GM21447 (cell line): ENCODE data around the gene VWA2.

Experiments
- ATAC-seq: cut with Tn5 transposase; IDR thresholded peaks from one replicate; pipeline ENCODE4 v1.9.1; 2021; ENCODE audit not compliant: unreplicated experiment

The VWA2 gene, protein sequence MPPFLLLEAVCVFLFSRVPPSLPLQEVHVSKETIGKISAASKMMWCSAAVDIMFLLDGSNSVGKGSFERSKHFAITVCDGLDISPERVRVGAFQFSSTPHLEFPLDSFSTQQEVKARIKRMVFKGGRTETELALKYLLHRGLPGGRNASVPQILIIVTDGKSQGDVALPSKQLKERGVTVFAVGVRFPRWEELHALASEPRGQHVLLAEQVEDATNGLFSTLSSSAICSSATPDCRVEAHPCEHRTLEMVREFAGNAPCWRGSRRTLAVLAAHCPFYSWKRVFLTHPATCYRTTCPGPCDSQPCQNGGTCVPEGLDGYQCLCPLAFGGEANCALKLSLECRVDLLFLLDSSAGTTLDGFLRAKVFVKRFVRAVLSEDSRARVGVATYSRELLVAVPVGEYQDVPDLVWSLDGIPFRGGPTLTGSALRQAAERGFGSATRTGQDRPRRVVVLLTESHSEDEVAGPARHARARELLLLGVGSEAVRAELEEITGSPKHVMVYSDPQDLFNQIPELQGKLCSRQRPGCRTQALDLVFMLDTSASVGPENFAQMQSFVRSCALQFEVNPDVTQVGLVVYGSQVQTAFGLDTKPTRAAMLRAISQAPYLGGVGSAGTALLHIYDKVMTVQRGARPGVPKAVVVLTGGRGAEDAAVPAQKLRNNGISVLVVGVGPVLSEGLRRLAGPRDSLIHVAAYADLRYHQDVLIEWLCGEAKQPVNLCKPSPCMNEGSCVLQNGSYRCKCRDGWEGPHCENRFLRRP

DNA sequence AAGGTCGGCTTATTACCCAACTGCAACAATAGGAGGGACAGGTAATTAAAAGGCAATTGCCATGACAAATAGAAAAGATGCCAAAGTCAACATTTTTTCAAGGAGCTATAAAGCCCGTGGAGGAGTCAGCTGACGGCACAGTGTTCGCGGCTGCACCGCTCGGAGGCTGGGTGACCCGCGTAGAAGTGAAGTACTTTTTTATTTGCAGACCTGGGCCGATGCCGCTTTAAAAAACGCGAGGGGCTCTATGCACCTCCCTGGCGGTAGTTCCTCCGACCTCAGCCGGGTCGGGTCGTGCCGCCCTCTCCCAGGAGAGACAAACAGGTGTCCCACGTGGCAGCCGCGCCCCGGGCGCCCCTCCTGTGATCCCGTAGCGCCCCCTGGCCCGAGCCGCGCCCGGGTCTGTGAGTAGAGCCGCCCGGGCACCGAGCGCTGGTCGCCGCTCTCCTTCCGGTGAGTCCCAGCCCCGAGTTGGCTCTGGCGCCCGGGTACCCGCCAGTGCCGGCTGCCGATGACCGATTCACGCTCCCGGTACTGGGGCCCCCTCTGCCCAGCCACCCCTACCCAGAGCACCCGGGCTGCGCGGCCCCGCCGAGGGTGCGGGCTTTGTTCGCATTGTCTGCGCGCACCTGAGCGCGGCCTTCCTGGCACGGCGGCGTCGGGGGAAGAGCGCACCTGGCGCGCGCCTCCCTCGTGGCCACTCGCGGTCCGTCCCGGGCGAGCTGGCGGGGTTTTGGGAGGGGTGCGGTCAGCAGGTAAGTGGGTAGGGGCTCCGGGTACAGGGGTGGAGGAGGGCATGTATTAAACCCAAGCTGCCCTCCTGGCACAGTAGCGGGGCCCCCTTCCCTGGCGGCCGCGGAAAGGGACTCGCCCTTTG lies at the start of gene VWA2:
Gene VWA2, plus strand, starts transcription at position 138 of the 877 bp plus-strand sequence. CDS start 9,460 bp downstream, outside the sequence.
- no peak for ATAC-seq

DNA sequence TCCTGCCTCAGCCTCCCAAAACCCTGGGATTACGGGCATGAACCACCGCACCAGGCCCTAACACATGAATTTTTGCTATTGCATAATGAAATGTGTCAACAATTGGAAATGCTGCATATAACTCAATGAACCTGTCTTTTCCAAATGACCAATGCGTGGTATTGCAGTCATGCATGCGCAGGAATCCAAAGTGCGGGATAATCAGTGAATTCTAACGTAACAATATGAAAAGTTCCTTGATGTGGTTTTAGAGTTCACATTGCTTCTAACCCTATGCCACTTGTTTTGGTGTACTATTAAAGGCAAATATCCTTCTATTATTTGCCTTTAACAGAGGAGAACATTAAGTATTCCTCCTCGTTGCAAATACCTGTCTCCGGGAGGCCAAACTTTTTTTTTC lies 49.4 kb upstream of the VWA2 start:
- ATAC-seq = no peak

DNA sequence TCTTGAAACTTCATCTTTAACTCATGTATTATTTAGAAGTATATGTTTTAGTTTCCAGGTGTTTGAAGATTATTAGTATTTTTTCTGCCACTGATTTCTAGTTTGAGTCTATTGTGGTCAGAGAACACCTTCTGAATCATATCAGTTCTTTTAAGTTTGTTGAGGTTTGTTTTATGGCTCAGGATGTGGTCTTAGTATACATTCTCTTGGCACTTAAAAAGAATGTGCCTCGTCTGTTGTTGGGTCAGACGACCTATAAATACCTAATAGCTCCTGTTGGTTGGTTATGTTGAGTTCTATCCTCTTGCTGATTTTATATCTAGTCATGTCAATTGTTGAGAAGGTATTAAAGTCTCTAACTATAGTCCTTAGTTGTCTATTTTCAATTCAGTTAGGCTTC lies 44.0 kb upstream of the VWA2 start:
- peak; percentile 79 for ATAC-seq

DNA sequence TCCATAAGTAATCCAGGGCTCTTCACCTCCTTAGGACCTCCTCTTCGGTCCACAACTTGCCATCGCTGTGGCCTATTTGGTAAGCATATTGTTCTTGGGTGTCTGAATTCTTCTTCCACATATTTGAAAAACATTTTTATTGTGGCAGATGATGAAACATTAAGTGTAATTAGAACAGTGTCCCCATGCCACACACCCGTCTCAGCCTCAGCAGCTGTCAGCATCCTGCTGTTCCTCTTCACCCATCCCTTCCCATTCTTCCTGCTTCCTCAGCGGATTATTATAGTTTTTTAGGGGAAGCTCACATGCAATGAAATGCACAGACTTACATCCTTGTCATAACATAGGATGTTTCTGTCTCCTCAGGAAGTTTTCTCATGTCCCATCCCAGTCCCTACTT lies 39.8 kb upstream of the VWA2 start:
- no peak for ATAC-seq

DNA sequence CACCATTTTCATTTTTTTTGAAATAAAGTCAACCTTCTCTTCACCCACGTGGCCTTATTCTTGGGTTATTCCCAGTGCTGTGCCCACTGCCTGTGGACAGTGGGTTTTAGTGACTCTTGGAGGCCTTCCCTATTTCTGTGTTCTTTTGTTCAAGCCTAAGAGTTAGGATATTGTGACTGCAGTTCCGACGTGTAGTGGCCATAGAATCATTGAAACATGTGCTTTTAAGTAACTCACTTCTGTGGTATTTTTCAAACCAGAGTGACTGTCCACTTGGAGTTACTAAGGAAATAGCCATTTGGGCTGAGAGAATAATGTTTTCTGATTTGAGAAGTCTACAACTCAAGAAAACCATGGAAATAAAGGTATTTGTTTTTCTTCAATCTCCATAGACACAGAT lies 36.2 kb upstream of the VWA2 start:
- no peak for ATAC-seq

DNA sequence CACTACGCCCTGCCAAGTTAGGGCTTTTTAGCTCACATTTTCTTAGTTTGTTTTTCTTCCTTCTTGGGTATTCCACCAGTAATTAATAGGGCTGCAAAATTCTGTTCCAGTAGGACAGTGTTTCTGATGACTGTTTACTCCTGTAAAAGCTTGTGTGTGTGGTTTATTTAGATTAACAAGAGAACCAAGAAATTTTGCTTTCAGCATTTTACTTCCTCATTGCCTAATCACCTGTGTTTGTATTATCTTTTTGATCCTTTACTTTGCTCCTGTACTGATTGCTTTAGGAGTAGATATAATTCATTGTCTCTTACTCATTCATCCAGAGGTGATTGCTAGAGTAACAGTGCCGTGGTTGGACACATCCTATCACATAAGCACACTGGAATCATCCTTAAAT lies 32.2 kb upstream of the VWA2 start:
- no peak for ATAC-seq

DNA sequence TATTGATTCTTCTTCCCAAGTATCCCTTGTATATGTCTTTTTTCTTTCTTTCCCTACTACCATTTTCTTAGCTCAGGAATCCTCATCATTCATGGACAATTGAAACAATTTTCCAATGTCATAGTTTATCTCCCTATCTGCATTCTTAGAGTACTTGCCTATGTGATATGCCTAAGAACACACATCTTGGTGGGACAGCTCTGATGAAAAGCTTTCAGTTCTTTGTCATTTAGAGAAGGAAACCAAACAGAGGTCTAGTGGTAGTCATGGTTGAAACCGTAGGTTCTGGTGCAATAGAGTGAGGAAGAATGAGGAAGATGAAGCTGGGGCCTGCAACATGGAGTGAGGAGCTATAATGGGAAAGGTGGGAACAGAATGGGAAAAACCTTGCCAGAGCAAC lies 31.7 kb upstream of the VWA2 start:
- no peak for ATAC-seq

DNA sequence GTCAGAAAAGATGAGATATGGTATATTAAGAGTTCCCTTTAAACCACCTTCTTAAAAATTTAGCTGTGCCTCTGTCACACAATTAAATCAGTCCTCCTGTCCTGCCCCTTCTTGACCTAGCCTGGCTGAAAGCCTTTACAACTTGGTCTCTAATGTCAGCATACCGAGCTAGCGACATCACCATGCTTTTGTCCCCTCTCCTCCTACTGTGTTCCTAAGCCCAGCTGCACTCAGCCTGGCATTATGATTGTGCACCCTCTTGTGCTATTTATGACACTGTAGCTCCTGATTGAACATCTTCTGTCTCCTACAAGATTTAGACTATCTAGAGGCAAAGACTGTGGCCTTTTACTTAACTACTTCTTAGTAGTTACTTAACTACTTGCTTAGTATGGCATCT lies 30.7 kb upstream of the VWA2 start:
- no peak for ATAC-seq

DNA sequence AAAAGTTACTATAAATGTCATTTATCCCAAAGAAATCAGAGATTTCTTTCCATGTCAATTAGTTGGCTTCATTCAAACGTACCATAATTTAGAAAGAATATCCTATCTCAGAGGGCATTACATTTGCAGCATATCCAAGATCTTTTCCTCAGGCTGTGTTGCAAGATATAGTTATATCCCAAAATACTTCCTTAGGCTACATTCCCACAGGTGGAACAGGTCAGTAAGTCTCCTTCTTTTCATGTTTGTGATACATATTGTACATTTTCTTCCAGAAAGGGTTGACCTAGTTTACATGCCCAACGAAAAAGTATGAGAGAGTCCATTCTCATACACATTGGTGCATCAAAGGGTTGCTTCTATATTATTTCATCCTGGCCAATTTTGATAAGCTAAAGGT lies 26.9 kb upstream of the VWA2 start:
- no peak for ATAC-seq

DNA sequence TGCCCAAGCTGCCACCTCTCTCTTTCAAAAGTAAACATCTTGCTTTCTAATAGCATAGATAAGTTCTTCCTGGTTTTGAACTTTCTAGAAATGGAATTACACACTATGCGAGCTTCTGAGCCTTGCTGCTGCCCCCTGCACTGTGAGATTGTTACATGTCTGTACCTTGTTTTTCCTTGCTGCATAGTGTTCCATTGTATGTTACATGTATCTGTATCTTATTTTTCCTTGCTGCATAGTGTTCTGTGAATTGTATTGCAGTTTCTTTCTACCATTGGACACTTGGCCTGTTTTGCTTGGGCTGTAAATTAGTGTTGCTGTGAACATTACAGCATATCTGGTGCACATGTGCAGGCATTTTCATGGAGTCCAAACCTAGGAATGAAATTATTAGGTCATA lies 24.0 kb upstream of the VWA2 start:
- no peak for ATAC-seq

DNA sequence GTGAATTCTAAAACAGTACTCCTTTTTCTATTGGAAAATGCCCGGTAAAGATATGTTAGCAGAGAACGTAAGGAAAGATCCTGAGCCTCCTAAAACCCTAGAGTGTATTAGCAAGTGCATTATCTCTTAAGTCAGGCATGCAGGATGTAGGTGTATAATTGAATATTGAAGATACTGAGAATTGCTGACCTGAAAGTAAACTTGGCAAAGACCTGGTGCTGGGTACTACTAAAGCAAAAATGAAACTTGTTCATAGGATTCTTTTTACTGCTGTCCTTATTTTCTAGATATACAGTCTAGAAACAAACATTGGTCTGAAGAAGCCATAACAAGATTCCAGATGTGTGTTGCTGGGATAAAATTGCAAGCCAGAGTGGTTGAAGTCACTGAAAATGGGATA lies 18.8 kb upstream of the VWA2 start:
- ATAC-seq = no peak

DNA sequence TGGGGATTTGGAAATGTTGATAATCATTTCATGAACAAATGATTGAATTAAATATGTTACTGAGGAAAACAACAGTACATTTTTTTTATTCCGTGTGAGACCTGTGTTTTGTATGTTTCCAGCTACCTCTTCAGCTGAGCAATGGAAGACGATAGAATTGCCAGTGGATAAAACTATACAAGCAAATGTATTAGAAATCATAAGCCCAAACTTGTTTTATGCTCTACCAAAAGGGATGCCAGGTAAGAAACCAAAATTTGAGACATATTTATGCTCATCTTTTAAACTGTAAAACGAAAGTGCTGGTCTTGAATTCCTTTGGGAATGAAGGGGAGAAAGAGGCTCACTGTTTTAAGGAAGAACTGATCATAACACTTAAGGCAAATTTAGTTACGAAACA lies 17.8 kb upstream of the VWA2 start:
- ATAC-seq = no peak

DNA sequence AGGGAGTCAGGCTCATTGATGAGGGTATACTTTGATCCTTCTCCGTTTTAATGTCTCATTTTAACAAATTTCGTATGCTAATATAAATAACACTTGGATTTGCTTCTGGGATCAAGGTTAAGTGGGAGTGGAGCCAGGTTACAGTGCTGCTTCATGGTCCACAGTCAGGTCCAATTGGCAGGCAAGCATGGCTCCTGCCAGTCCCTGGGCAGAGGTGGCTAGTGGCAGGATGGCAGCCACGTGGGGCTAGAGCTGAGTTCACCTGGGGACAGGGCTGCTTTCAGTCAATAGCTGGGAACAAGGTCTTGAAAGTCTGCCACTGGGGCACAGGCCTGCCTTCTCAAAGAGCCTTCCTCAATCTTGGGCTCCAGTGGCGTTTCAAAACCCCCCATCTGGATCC lies 16.0 kb upstream of the VWA2 start:
- no peak for ATAC-seq

DNA sequence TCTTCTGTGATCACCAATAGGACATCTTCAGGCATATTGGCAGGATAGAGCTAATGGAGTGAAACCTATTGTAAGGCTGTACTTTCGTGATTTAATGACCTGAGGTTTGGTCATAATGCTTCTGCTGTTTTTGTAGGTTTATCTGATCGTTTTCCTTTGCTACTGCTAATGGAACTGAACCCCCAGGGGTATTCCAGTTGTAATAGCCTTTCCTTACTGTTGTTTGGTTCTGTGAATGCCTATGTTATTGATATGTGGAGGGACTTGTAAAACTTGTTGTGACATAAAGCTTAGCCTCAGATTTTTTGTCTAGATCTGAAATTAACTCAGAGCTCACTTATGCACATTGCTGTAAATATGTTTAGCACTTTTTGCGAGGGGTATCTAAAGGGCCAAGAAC lies 10.9 kb upstream of the VWA2 start:
- no peak for ATAC-seq

DNA sequence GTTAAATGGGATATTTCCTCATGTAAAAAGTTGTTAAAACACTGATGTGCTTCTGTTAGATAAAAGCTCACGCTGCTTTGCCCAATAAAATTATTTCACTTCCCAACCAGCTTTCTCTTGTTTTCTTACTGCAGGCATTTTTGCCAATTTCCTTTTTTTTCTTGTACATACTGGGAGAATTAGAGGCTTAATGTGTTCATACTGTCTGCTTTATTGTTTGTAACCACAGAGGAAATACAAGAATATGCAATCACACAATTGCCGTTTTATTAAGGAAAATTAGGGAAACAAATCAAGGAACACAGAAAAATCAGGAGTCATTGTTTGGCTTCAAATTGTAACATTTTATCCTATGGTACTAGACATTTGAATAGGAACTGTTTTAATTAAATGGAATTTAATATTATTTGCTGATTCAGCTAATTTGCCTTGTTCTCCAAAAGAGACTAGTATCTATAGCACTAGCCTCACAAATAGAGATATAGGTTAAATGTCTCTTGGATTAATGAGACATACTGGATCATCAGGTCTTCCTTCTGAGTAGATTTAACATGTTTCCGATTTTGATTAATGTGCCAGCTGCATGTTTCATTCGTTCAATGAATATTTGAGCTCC lies 6.4 kb upstream of the VWA2 start:
- no peak for ATAC-seq

DNA sequence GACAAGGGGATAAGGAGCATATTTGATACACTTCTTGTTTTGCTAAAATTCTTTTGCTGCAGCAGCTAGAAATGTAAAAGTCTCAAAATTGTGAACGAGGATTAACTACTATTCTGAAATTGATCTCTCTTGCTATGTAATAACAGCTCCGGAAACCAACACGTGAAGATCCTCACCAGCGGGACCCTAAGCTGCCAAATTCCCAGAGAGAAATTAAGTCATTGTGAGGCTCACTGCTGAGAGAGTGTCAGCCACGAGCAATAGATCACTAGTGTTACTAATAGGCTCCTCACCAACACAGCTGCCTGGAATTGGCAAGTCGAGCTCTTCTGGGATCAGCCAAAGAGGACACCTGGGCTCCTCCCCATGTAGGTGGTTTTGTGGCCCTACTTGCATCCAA lies 5.6 kb upstream of the VWA2 start:
- ATAC-seq = no peak

DNA sequence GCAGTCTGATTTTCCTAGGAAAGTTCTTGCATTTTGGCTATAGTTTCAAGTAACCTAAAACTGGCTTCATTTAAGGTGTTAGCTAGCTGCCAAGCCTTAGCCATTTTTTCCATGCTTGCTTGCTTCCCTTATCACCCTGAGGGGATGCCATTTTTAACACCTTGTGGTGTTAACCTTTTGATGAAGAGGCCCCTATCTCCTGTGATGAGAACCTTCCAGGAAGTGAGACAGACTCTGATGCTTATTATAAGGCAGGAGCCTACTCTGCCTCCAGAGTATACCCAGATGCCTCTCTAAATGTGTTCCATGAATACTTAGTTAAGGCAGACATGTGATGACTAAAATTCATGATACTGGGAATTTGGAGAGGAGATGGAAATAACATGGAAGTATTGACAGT lies 4.9 kb upstream of the VWA2 start:
- ATAC-seq = no peak

DNA sequence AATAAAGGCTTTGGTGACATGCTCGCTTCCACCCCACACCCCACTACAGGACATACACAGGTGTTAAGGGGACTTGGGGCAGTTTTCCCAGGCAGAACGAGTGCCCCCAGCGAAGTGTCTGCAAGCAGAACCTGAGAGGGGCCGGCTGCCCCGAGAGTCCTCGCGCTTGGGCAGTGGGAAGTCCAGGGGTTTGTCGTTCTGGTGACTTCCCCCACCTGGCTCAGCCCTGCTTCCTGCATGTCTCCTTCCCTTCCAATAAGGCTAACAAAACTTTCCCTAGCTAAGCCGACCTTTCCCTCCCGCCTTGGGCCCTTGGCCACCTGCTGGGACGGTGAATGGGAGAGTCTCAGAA lies 916 bp downstream of the VWA2 start:
- no peak for ATAC-seq

DNA sequence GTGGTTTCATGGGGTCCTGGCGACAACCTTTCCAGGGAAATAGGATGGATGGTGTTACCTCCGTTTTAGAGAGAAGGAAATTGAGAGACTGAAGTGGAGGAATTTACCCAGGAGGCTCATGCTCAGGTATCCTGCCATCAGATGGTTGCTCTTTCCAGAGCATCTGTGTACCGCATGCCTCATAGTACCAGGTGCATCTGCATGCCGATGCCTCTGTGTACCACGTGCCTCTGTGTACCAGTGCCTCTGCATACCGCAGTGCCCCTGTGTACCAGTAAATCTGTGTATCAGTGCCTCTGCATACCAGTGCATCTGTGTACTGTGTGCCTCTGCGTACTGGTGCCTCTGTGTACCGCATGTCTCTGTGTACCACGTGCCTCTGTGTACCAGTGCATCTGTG lies 3.2 kb downstream of the VWA2 start:
- ATAC-seq = no peak

DNA sequence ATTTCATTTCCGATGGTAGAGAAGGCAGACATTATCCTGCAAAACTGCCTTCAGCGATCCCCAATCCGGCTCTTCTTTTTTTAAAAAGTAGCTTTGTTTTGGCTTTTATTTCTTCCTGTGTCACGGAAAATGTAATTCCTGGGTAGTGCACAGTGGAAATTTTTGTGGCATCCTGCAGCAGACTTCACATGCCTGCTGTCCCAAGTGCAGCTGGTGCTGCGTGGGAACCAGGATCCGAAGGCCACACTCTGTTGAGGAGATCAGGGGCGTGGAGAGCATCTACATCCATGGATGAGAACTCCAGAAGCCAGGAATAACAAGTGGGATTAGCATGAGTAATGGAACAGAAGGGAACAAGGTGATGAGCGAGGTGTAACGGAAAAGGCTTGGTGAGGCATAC lies 4.6 kb downstream of the VWA2 start:
- no peak for ATAC-seq

DNA sequence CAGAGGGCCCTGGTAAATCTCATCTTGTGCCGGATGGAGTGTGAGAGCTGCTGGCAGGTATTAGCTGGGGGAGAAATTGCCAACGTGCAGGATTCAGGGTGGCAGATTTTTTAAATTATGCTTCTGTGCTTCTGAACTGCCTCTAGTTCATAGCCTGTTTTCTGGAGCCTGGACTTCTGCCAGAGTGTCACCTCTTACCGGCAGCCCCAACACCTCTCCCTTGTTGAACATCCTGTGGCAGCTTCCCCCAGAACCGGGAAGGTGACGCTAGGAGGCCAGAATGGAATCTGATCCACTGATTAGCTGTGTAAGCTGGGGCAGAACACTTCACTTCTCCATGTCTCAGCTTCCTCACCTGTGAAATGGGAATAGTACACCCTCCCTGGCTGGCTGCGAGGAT lies 5.1 kb downstream of the VWA2 start:
- no peak for ATAC-seq
